Tibial nerve (tissue), 4 donors: ENCODE data around the gene HAO1.

Experiments
- EP300 ChIP-seq, 2 donors: sonication (generic); formaldehyde crosslinking; IDR thresholded peaks; one replicate each; pipeline ENCODE4 v1.6.1; 2017; ENCODE audit warnings: antibody characterized with exemption in 2 of 2, mild to moderate bottlenecking in 1 of 2
- POLR2A ChIP-seq, 2 donors: fragments of 450-650 bp; IDR thresholded peaks; one replicate each; pipeline ENCODE4 v1.6.1; 2017; ENCODE audit warnings: antibody characterized with exemption in 2 of 2, mild to moderate bottlenecking in 2 of 2, moderate library complexity in 2 of 2
- TF ChIP-seq, protein P1 (sequence below), 5 experiments: fragments of 200-600 bp in 3 of 5; fragments of 450-650 bp in 2 of 5; sonication (generic) in 3 of 5; IDR thresholded peaks; one replicate each; pipeline ENCODE4 v1.5.1; 2016 to 2019; ENCODE audit warnings: antibody characterized with exemption in 5 of 5, mild to moderate bottlenecking in 3 of 5, moderate library complexity in 2 of 5

DNA sequence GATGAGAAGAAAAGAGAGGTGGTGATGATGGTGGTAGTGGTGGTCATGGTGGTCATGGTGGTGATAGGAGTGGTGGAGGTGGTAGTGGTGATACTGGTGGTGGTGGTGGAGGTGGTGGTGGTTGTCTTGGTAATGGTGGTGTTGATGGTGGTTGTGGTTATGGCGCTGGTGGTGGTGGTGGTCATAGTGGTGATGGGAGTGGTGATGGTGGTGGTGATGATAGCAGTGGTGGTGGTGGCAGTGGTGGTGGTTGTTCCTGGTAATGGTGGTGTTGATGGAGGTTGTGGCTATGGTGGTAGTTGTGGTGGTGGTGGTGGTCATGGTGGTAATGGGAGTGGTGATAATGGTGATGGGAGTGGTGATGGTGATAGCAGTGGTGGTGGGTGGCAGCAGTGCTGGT lies 36.8 kb downstream of the HAO1 start:
- TF ChIP-seq POLR2A (IDR thresholded peaks at IDR 0.05) (no peak), EP300 (IDR thresholded peaks at IDR 0.05) (no peak)
- TF ChIP-seq, protein P1, sequence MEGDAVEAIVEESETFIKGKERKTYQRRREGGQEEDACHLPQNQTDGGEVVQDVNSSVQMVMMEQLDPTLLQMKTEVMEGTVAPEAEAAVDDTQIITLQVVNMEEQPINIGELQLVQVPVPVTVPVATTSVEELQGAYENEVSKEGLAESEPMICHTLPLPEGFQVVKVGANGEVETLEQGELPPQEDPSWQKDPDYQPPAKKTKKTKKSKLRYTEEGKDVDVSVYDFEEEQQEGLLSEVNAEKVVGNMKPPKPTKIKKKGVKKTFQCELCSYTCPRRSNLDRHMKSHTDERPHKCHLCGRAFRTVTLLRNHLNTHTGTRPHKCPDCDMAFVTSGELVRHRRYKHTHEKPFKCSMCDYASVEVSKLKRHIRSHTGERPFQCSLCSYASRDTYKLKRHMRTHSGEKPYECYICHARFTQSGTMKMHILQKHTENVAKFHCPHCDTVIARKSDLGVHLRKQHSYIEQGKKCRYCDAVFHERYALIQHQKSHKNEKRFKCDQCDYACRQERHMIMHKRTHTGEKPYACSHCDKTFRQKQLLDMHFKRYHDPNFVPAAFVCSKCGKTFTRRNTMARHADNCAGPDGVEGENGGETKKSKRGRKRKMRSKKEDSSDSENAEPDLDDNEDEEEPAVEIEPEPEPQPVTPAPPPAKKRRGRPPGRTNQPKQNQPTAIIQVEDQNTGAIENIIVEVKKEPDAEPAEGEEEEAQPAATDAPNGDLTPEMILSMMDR (IDR thresholded peaks at IDR 0.05), result no peak
